VCaP (cell line): ENCODE results near the gene GSTT4.
"Not testable (repeated sequence)": the region's sequence is repeated elsewhere in the genome, so short reads cannot be mapped to it uniquely, and the experiment has no call there.

Experiments used
- H3K27ac ChIP-seq: fragments of 450-650 bp; 2 replicates; pipeline ENCODE4 v1.5.1; 2017
- TF ChIP-seq, protein P1 (sequence below): fragments of 450-650 bp; conservative IDR thresholded peaks from 2 replicates; pipeline ENCODE4 v1.5.1; 2017; ENCODE audit warnings: mild to moderate bottlenecking, moderate library complexity

GSTT4 gene

DNA sequence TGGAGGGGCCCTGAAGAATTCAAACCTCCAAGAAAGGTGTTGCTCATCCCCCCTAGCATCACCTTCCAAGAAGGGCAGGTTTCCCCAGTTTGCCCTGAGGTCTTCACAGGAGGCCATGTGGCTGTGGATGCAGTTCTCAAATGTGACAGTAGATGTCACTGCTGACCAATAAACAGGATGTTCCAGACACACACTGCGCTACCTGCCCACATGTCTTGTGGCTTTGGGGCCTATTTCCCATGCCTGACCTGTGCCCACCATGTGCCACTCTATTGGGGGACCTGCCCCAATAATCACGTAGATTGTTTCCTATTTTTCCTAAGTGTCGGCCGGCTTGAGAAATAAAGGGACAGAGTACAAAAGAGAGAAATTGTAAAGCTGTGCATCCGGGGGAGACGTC lies 20.8 kb downstream of the GSTT4 start:
- H3K27ac ChIP-seq = no peak overlapping the region
- TF ChIP-seq, protein P1, sequence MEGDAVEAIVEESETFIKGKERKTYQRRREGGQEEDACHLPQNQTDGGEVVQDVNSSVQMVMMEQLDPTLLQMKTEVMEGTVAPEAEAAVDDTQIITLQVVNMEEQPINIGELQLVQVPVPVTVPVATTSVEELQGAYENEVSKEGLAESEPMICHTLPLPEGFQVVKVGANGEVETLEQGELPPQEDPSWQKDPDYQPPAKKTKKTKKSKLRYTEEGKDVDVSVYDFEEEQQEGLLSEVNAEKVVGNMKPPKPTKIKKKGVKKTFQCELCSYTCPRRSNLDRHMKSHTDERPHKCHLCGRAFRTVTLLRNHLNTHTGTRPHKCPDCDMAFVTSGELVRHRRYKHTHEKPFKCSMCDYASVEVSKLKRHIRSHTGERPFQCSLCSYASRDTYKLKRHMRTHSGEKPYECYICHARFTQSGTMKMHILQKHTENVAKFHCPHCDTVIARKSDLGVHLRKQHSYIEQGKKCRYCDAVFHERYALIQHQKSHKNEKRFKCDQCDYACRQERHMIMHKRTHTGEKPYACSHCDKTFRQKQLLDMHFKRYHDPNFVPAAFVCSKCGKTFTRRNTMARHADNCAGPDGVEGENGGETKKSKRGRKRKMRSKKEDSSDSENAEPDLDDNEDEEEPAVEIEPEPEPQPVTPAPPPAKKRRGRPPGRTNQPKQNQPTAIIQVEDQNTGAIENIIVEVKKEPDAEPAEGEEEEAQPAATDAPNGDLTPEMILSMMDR = peak; percentile 62

DNA sequence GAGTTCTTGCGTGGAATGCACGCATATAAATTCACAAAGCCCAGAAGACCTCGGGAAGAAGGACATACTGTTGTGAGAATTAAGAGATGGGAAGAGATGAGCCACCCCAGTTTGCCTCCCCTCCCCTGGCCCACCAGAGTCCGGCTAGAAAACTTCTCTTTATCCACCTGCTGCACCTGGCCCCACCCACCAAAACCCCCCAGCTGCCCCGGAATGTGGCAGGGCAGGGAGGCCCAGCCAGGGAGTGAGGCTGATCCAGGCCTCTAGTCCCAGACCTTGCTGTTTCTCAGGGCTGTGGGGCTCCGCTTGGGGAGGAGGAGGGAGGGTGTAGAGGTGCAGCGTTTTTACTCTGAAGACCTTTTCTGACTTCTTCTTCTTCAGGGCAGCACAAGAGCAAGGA lies 24.7 kb downstream of the GSTT4 start:
- H3K27ac ChIP-seq = not testable (repeated sequence)

DNA sequence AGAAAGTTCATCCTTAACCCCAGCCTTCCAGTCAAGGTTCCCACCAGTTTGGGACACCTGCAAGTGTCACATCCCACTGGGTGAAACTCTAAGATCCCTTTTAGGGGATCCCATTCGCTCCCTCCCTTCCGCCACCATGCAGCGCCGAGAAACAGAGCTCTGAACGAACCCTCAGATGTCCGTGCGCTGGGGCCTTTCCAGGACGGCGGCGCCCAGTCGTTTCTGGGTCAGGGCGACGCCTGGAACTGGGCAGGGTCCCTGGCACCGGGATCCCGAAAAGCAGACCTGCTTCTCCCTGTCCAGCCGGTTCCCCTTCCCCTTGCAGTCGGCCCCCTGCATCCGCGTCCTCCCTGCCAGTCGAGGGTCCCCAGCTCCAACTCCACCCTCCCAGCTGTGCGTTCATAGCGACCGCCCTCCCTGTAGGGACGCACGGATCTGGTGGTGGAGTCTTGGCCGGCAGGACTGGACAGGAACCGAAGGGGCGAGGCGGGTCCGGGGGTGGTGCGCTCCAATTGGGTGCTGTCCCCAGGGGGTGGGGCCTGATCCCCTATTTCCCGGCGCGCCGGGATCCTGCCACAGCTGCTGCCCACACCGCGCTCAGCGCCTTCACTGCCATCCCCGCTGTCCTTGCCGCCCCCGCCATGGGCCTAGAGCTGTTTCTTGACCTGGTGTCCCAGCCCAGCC lies 25.6 kb downstream of the GSTT4 start, which contains the start of gene GSTT2:
Gene GSTT2 (plus strand): TSS at position 578 of the 684 bp plus-strand sequence.
- not testable (repeated sequence) for H3K27ac ChIP-seq

DNA sequence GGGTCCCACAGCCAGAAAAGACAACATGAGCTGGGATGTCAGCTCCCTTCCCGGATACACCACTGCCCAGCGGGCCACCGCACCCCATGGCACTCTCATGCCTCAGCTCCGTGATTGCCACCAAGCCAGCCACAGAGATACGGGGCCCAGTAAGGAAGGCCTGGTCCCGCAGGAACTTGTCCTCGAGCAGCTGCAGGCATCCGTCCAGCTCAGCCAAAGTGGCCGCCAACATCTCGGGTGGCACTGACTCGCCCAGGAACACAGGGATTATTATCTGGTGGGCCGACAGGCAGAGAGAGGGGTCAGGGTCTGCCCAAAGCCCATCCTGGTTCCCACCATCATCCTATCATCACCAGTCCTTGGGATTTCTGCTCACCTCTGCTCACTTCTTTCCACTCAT lies 27.9 kb downstream of the GSTT4 start:
- not testable (repeated sequence) for H3K27ac ChIP-seq

DNA sequence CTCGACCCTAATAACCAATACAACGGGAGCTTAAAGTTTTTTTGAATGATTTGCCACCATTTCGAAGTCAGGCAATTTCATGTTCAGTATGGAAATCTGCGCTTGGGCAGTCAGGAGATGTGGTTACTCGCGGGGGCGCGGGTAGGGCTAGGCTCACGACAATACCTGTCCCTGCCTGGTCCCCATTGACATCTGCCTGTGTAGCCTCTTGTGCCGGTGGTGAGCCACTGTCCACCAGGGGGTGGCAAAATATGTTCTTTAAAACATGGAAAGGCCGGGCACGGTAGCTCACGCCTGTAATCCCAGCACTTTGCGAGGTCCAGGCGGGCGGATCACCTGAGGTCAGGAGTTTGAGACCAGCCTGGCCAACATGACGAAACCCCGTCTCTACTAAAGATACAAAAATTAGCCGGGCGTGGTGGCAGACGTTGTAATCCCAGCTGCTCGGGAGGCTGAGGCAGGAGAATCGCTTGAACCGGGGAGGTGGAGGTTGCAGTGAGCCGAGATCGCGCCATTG lies 30.4 kb downstream of the GSTT4 start:
- not testable (repeated sequence) for H3K27ac ChIP-seq

DNA sequence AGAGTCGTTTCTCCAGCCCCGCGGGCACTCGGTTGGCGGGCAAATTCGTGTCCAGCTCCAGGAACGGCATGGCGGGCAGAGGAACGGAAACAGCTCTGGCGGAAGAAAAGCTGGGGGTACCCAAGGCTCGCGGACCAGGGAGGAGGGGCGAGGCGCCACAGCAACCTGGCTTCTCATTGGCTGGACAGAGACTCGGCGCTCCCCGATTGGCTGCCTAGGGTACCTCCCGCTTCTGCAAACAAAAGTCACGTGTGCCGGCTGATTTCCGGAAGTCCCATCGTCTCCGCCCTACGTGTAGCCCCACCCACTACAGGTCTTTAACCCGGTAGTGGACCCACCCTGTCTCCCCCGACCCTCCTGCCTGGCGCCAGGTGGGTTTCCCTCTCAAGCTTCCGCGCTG lies 30.9 kb downstream of the GSTT4 start, which contains the start of gene DDT:
Gene DDT (minus strand): TSS at position 97 of the 400 bp plus-strand sequence. CDS start 27 bp downstream, at position 70.
- H3K27ac ChIP-seq = not testable (repeated sequence)

DNA sequence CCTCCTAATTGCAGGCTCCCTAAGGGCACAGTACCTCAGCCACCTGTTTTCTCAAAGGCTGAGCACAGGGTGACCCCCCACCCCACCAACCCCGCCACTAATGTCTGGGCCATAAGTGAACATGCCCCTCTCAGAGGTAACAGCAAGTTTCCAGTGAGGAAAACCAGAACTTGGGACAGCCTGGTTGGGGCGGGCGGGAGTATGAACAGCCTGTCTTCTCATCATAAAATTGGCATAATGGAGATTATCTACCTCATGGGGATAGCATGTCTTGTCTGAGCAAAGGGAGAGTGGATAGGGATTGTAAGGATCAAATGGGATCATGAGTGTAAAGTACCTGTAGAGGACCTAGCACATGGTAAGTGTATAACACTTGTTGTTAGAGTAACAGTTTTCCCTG lies 33.3 kb downstream of the GSTT4 start:
- H3K27ac ChIP-seq = peak overlapping the region; percentile 35

DNA sequence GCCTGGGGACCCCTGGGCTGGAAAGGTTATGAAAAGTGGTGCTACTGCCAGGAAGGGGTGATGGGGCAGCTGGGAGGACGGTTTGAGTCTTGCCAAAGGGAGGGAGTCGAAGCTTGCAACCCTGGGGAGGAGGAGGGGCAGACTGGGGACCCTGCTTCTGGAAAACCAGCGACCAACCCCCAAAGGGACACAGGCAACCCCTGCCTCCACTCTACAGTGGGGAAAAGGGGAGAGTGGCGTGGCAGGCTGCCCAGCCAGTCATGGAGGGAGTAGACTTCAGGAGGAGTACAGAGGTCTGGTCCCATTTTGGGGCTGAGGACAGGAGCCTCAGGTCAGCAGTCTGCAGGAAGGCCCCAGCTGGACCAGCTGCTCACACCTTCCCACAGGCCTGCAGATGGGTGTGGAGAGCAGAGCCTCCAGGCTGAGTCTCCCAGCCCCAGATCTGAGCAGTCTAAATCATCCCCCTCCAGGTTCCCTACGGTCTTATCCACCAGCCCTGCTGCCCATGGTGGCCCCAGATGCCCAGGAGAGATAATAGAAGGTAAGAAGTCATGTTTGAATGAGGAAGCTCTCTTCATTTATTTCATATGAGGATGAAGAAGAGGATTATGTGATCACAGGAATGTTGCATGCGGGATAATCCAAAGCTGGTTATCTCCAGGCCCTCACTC lies 34.3 kb downstream of the GSTT4 start:
- peak overlapping the region; percentile 35 for H3K27ac ChIP-seq
- TF ChIP-seq, protein P1 = no peak

DNA sequence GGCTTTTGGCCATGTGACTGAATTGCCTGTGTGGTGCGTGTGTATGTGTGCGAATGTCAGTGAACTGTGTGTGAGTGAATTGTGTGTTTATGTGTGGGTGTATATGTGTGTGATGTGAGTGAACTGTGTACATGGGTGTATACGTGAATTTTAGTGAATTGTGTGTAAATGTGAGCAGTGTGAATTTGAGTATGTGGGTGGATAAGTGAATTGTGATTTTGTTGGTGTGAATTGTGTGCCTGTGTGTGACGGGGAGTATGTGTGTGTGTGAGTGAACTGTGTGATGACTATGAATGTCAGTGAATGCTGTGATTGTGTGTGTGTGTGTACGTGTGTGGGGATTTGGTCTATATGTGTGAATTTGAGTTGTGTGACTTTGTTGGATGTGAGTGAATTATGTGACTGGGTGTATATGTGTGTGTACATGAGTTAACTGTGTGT lies 35.0 kb downstream of the GSTT4 start:
- TF ChIP-seq, protein P1 = no peak
- H3K27ac ChIP-seq = peak overlapping the region; percentile 35

DNA sequence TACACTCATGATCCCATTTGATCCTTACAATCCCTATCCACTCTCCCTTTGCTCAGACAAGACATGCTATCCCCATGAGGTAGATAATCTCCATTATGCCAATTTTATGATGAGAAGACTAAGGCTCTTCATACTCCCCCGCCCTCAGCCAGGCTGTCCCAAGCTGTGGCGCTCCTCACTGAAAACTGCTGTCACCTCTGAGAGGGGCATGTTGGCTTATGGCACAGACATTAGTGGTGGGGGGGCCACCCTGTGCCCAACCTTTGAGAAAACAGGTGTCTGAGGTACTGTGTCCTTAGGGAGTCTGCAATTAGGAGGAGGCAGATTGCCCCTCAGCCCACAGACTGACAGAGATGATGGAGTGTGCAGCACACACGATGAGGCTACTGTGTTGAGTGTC lies 36.2 kb downstream of the GSTT4 start:
- H3K27ac ChIP-seq = peak overlapping the region; percentile 35; the same call in 1 of the 2 replicates
- TF ChIP-seq, protein P1 = no peak

DNA sequence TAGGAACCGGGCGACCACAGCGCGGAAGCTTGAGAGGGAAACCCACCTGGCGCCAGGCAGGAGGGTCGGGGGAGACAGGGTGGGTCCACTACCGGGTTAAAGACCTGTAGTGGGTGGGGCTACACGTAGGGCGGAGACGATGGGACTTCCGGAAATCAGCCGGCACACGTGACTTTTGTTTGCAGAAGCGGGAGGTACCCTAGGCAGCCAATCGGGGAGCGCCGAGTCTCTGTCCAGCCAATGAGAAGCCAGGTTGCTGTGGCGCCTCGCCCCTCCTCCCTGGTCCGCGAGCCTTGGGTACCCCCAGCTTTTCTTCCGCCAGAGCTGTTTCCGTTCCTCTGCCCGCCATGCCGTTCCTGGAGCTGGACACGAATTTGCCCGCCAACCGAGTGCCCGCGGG lies 38.7 kb downstream of the GSTT4 start, which contains the start of gene DDTL:
Gene DDTL (plus strand): TSS at position 321 of the 400 bp plus-strand sequence. CDS start 27 bp downstream, at position 348.
- not testable (repeated sequence) for H3K27ac ChIP-seq

DNA sequence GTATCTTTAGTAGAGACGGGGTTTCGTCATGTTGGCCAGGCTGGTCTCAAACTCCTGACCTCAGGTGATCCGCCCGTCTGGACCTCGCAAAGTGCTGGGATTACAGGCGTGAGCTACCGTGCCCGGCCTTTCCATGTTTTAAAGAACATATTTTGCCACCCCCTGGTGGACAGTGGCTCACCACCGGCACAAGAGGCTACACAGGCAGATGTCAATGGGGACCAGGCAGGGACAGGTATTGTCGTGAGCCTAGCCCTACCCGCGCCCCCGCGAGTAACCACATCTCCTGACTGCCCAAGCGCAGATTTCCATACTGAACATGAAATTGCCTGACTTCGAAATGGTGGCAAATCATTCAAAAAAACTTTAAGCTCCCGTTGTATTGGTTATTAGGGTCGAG lies 39.2 kb downstream of the GSTT4 start:
- not testable (repeated sequence) for H3K27ac ChIP-seq

DNA sequence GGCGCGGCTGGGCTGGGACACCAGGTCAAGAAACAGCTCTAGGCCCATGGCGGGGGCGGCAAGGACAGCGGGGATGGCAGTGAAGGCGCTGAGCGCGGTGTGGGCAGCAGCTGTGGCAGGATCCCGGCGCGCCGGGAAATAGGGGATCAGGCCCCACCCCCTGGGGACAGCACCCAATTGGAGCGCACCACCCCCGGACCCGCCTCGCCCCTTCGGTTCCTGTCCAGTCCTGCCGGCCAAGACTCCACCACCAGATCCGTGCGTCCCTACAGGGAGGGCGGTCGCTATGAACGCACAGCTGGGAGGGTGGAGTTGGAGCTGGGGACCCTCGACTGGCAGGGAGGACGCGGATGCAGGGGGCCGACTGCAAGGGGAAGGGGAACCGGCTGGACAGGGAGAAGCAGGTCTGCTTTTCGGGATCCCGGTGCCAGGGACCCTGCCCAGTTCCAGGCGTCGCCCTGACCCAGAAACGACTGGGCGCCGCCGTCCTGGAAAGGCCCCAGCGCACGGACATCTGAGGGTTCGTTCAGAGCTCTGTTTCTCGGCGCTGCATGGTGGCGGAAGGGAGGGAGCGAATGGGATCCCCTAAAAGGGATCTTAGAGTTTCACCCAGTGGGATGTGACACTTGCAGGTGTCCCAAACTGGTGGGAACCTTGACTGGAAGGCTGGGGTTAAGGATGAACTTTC lies 44.0 kb downstream of the GSTT4 start, which contains the start of gene GSTT2B:
Gene GSTT2B (minus strand): TSS at position 112 of the 688 bp plus-strand sequence. CDS start 64 bp downstream, at position 48.
- H3K27ac ChIP-seq = not testable (repeated sequence)
